Endothelial cell (in vitro differentiated cells): ENCODE data around the gene EPB41L4A. TPM values are rescaled to one million over a fixed set of nuclear protein-coding genes. Genes with fewer than 3 reads are reported as not detected.
"Not testable (repeated sequence)": the region's sequence is repeated elsewhere in the genome, so short reads cannot be mapped to it uniquely, and the experiment has no call there.

Experiments used
- DNase-seq: peaks from one replicate; pipeline ENCODE4 v3.0.0; 2021; ENCODE audit warnings: low spot score
- H3K27ac Mint-ChIP-seq: one replicate; pipeline ENCODE4 v1.8.0; 2021; ENCODE audit warnings: mixed read lengths, inconsistent platforms; ENCODE audit not compliant: unreplicated experiment
- H3K27me3 Mint-ChIP-seq: one replicate; pipeline ENCODE4 v1.8.0; 2021; ENCODE audit warnings: mild to moderate bottlenecking, moderate library complexity, mixed read lengths, inconsistent platforms; ENCODE audit not compliant: unreplicated experiment
- H3K36me3 Mint-ChIP-seq: one replicate; pipeline ENCODE4 v1.8.0; 2021; ENCODE audit warnings: mild to moderate bottlenecking, low read depth, mixed read lengths, inconsistent platforms; ENCODE audit not compliant: unreplicated experiment
- H3K4me1 Mint-ChIP-seq: one replicate; pipeline ENCODE4 v1.8.0; 2021; ENCODE audit warnings: mild to moderate bottlenecking, mixed read lengths, inconsistent platforms; ENCODE audit not compliant: unreplicated experiment
- H3K4me3 Mint-ChIP-seq: one replicate; pipeline ENCODE4 v1.8.0; 2021; ENCODE audit warnings: mild to moderate bottlenecking, mixed read lengths, inconsistent platforms; ENCODE audit not compliant: unreplicated experiment
- H3K9me3 Mint-ChIP-seq: one replicate; pipeline ENCODE4 v1.8.0; 2021; ENCODE audit warnings: mixed read lengths, inconsistent platforms; ENCODE audit not compliant: unreplicated experiment
- CTCF ChIP-seq: fragments of 200-600 bp; sonication (generic); IDR thresholded peaks from one replicate; pipeline ENCODE4 v1.5.0; 2021; ENCODE audit warnings: antibody characterized with exemption; ENCODE audit not compliant: unreplicated experiment
- total RNA-seq: library from RNA; stranded (reverse); fragmentation: NEBNext Ultra II Directional; extraction: Animal tissue kit (Norgen Biotek cat#: 25700); gene quantifications from one replicate; pipeline ENCODE4 v1.2.1, GENCODE V29; 2021; ENCODE audit not compliant: unreplicated experiment

Gene EPB41L4A
- total RNA-seq, 1 donor from 2014 or later: 50.6 TPM

GRCh38 chr5:112232667-112233066, 186.4 kb downstream of the EPB41L4A start:
- no peaks in the 10 kb centered on the region for H3K27me3 Mint-ChIP-seq
- no peak for TF ChIP-seq CTCF
- no peak for DNase-seq
- no peak overlapping the region for H3K27ac Mint-ChIP-seq
- no peaks in the 10 kb centered on the region for H3K4me1 Mint-ChIP-seq
- H3K4me3 Mint-ChIP-seq: no peak overlapping the region
- peaks cover 3% of the 10 kb centered on the region for H3K36me3 Mint-ChIP-seq
- H3K9me3 Mint-ChIP-seq: no peaks in the 10 kb centered on the region

GRCh38 chr5:112230606-112231005, 188.5 kb downstream of the EPB41L4A start:
- H3K27me3 Mint-ChIP-seq: no peaks in the 10 kb centered on the region
- H3K36me3 Mint-ChIP-seq: peaks cover 6% of the 10 kb centered on the region
- no peaks in the 10 kb centered on the region for H3K4me1 Mint-ChIP-seq
- no peaks in the 10 kb centered on the region for H3K9me3 Mint-ChIP-seq
- DNase-seq: no peak
- no peak overlapping the region for H3K4me3 Mint-ChIP-seq
- H3K27ac Mint-ChIP-seq: no peak overlapping the region
- TF ChIP-seq CTCF: no peak

GRCh38 chr5:112228667-112229066, 190.4 kb downstream of the EPB41L4A start:
- H3K4me3 Mint-ChIP-seq: no peak overlapping the region
- no peaks in the 10 kb centered on the region for H3K9me3 Mint-ChIP-seq
- H3K36me3 Mint-ChIP-seq: peaks cover 6% of the 10 kb centered on the region
- H3K27me3 Mint-ChIP-seq: no peaks in the 10 kb centered on the region
- DNase-seq: no peak
- no peak overlapping the region for H3K27ac Mint-ChIP-seq
- TF ChIP-seq CTCF: no peak
- H3K4me1 Mint-ChIP-seq: no peaks in the 10 kb centered on the region

- Mint-ChIP-seq H3K4me1 (no peaks in the 10 kb centered on the region), H3K27ac (no peak overlapping the region), H3K27me3 (no peaks in the 10 kb centered on the region), H3K9me3 (no peaks in the 10 kb centered on the region), H3K4me3 (no peak overlapping the region), H3K36me3 (peaks cover 6% of the 10 kb centered on the region)
- no peak for TF ChIP-seq CTCF
- DNase-seq: no peak
Measured at GRCh38 chr5:112227911-112228631, 191.0 kb downstream of the EPB41L4A start.

GRCh38 chr5:112226215-112226614, 192.9 kb downstream of the EPB41L4A start:
- Mint-ChIP-seq H3K27me3 (no peaks in the 10 kb centered on the region), H3K4me1 (no peaks in the 10 kb centered on the region), H3K9me3 (no peaks in the 10 kb centered on the region), H3K36me3 (peaks cover 6% of the 10 kb centered on the region), H3K4me3 (no peak overlapping the region), H3K27ac (no peak overlapping the region)
- DNase-seq: no peak
- TF ChIP-seq CTCF: no peak

- H3K4me3 Mint-ChIP-seq, H3K36me3 Mint-ChIP-seq, H3K27me3 Mint-ChIP-seq, H3K27ac Mint-ChIP-seq, H3K4me1 Mint-ChIP-seq, DNase-seq, H3K9me3 Mint-ChIP-seq: not testable (repeated sequence)
Measured at GRCh38 chr5:112222997-112223396, 196.1 kb downstream of the EPB41L4A start.
